ENCODE data around the gene AKAP13. TPM values are rescaled to one million over a fixed set of nuclear protein-coding genes. Genes with fewer than 3 reads are reported as not detected.

Gene AKAP13
- total RNA-seq, 1 donor from 2014 or later = 73.8 TPM

DNA sequence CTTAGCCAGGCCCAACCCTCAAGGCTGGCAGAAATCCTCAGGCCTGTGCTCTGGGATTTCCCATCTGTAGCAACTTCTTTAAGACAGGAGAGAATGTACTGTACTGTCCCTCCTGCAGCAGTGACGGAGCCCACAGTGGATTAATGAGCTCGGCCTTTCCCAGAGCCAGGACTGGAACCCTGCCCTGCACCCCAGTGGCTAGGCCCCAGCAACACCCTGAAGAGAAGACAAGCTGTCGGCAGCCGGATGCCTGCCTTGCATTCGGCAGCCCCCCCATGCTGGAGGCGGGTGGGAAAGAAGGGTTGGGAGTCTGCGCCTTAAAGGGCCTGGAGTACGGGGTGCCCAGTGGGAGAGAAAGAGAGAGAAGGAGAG, 382.3 kb downstream of the AKAP13 start:
- TF ChIP-seq, protein P1, sequence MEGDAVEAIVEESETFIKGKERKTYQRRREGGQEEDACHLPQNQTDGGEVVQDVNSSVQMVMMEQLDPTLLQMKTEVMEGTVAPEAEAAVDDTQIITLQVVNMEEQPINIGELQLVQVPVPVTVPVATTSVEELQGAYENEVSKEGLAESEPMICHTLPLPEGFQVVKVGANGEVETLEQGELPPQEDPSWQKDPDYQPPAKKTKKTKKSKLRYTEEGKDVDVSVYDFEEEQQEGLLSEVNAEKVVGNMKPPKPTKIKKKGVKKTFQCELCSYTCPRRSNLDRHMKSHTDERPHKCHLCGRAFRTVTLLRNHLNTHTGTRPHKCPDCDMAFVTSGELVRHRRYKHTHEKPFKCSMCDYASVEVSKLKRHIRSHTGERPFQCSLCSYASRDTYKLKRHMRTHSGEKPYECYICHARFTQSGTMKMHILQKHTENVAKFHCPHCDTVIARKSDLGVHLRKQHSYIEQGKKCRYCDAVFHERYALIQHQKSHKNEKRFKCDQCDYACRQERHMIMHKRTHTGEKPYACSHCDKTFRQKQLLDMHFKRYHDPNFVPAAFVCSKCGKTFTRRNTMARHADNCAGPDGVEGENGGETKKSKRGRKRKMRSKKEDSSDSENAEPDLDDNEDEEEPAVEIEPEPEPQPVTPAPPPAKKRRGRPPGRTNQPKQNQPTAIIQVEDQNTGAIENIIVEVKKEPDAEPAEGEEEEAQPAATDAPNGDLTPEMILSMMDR (IDR thresholded peaks at IDR 0.05) = no peak
- TF ChIP-seq EZH2 (IDR thresholded peaks at IDR 0.05) = no peak
- Histone ChIP-seq H2AFZ (replicated peaks) (no peak overlapping the region), H3K9ac (no peak overlapping the region), H3K27ac (no peak overlapping the region), H3K79me2 (ENCODE audit: low read depth) (peaks cover 51% of the 10 kb centered on the region), H3K36me3 (no peaks in the 10 kb centered on the region), H3K4me3 (no peak overlapping the region), H3K4me2 (no peak overlapping the region), H3K27me3 (no peaks in the 10 kb centered on the region), H3K9me3 (ENCODE audit: low read depth) (no peaks in the 10 kb centered on the region), H4K20me1 (ENCODE audit: low read depth) (peaks cover 46% of the 10 kb centered on the region), H3K4me1 (peaks cover 24% of the 10 kb centered on the region), H3F3A (ENCODE audit: low read depth) (peaks cover 13% of the 10 kb centered on the region)
- H3K27ac Mint-ChIP-seq = peak overlapping the region; percentile 90
- peaks cover 31% of the 10 kb centered on the region for H3K36me3 Mint-ChIP-seq
- H3K4me1 Mint-ChIP-seq = peaks cover 46% of the 10 kb centered on the region
- H3K9me3 Mint-ChIP-seq = no peaks in the 10 kb centered on the region
- no peaks in the 10 kb centered on the region for H3K27me3 Mint-ChIP-seq (ENCODE audit: insufficient read depth, low read depth)
- H3K4me3 Mint-ChIP-seq = no peak overlapping the region
- no peak for DNase-seq (ENCODE audit: low spot score)

DNA sequence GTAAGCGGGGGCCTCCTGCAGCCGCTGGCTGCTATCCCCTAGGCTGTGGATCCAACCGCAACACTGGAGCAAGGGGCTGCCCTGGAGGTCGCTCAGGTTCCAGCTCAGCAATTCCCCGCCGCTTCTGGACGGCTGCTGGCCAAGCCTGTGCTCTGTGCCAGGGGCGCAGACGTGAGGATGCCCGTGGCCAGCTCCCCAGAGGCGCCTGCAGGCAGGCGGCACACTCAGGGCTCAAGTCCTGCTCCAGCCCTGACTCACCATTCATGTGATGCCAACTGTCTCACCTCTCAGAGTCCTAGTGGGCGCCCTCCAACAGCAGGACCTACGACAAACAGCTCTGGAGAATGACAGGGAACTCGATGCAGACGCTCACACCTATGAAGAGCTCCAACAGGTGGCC, 382.8 kb downstream of the AKAP13 start:
- Mint-ChIP-seq H3K27me3 (ENCODE audit: insufficient read depth, low read depth) (peaks cover 2% of the 10 kb centered on the region), H3K27ac (peak overlapping the region; percentile 88), H3K4me1 (peaks cover 46% of the 10 kb centered on the region), H3K9me3 (no peaks in the 10 kb centered on the region), H3K36me3 (peaks cover 31% of the 10 kb centered on the region), H3K4me3 (no peak overlapping the region)
- Histone ChIP-seq H4K20me1 (ENCODE audit: low read depth) (peaks cover 46% of the 10 kb centered on the region), H3K4me3 (no peak overlapping the region), H2AFZ (replicated peaks) (no peak overlapping the region), H3K27ac (no peak overlapping the region), H3K9me3 (ENCODE audit: low read depth) (no peaks in the 10 kb centered on the region), H3K79me2 (ENCODE audit: low read depth) (peaks cover 55% of the 10 kb centered on the region), H3K36me3 (no peaks in the 10 kb centered on the region), H3F3A (ENCODE audit: low read depth) (peaks cover 13% of the 10 kb centered on the region), H3K27me3 (no peaks in the 10 kb centered on the region), H3K4me1 (peaks cover 24% of the 10 kb centered on the region), H3K9ac (no peak overlapping the region), H3K4me2 (no peak overlapping the region)
- TF ChIP-seq EZH2 (IDR thresholded peaks at IDR 0.05) (no peak), EZH2phosphoT487 (IDR thresholded peaks at IDR 0.05) (no peak)
- TF ChIP-seq, protein P1 (IDR thresholded peaks at IDR 0.05) = no peak
- no peak for DNase-seq (ENCODE audit: low spot score)

DNA sequence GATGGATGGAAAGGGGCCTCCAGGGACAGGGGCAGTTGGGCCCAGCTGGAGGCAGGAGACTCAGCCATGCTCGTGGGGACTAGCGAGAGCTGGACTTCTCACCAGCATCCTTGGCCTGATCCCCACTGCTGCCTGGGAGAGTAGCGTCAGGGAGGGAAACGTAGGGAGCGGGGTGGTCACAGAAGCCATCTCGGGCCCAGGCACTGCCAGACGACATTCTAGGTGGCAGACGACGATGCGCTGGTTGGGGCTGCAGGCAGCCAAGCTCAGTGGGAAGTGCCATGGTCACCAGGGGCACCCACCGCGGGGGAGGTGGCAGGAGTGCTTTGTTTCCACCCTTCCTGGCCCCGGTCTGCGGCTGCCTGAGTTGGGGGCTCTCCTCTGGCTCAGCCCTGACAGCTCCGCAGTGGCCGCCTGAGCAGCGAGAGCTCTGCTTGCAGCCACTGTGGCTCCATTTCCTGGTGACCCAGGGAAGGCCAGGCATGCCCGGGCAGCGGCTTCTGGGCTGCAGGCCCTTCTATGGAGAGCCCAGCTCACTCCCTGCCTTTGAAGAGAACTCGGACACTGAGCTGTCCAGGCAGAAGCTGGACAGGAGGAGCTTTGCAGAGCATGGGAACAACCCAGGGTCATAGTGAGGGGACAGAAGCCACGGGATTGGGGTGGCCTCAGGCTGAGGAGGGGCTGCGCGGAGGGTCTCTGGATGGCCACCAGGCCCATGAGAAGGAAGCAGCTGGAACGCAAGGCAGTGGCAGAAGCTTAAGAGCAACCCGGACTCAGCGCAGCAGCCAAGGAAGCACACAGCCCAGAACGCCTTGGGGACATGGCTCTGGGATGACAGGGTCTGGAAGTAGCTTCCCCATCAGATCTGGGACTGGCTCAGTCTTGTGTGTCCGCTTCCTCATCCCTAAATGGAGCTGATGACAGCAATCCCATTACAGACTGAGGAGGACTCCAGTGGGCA, 383.6 kb downstream of the AKAP13 start:
- Histone ChIP-seq H3K4me1 (peaks cover 24% of the 10 kb centered on the region), H3K9ac (no peak overlapping the region), H3K27me3 (no peaks in the 10 kb centered on the region), H3K79me2 (ENCODE audit: low read depth) (peaks cover 62% of the 10 kb centered on the region), H3K4me3 (no peak overlapping the region), H3K36me3 (no peaks in the 10 kb centered on the region), H3K9me3 (ENCODE audit: low read depth) (no peaks in the 10 kb centered on the region), H3K27ac (peak overlapping the region; percentile 46), H3F3A (ENCODE audit: low read depth) (peaks cover 13% of the 10 kb centered on the region), H4K20me1 (ENCODE audit: low read depth) (peaks cover 46% of the 10 kb centered on the region), H3K4me2 (no peak overlapping the region), H2AFZ (replicated peaks) (no peak overlapping the region)
- H3K4me1 Mint-ChIP-seq = peaks cover 43% of the 10 kb centered on the region
- H3K4me3 Mint-ChIP-seq = no peak overlapping the region
- H3K36me3 Mint-ChIP-seq = peaks cover 30% of the 10 kb centered on the region
- no peaks in the 10 kb centered on the region for H3K9me3 Mint-ChIP-seq
- DNase-seq (ENCODE audit: low spot score) = no peak
- H3K27ac Mint-ChIP-seq = peak overlapping the region; percentile 88
- H3K27me3 Mint-ChIP-seq (ENCODE audit: insufficient read depth, low read depth) = peaks cover 2% of the 10 kb centered on the region
- TF ChIP-seq, protein P1 (IDR thresholded peaks at IDR 0.05) = no peak
- TF ChIP-seq EZH2 (IDR thresholded peaks at IDR 0.05) = no peak
- TF ChIP-seq EZH2phosphoT487 (IDR thresholded peaks at IDR 0.05) = no peak

Data from neural progenitor cell (in vitro differentiated cells).